ENCODE measurements around the gene NSUN5. TPM values are rescaled to one million over a fixed set of nuclear protein-coding genes. Genes with fewer than 3 reads are reported as not detected.

Gene NSUN5
- total and polyA plus RNA-seq, 9 of the 15 experiments (the other 6 are each of a cell fraction or from before 2014, with no cell fraction given) = 4.7 to 115 (median 43.0) TPM

DNA sequence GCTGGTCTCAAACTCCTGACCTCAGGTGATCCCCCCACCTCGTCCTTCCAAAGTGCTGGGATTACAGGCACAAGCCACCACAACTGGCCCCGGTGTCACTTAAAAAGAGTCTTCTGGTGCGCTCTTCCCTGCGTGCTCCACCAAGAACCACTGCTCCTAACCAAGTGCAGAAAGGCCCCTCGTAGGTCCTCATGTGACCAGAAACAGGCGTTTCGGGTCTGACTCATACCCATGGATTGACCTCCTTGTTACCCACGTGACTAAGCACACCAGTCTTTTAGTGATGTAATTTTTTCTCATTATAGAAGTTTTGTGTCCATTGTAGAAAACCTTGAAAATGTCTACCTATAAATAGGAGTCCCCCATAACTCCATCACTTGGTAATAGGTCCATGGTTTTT is 33.3 kb upstream of the NSUN5 start (continued):
- TF ChIP-seq, protein P1, sequence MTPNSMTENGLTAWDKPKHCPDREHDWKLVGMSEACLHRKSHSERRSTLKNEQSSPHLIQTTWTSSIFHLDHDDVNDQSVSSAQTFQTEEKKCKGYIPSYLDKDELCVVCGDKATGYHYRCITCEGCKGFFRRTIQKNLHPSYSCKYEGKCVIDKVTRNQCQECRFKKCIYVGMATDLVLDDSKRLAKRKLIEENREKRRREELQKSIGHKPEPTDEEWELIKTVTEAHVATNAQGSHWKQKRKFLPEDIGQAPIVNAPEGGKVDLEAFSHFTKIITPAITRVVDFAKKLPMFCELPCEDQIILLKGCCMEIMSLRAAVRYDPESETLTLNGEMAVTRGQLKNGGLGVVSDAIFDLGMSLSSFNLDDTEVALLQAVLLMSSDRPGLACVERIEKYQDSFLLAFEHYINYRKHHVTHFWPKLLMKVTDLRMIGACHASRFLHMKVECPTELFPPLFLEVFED (CRISPR knock-in tag; conservative IDR thresholded peaks at IDR 0.05) = peak; percentile 81
- TF ChIP-seq NR2F6 (CRISPR knock-in tag; IDR thresholded peaks at IDR 0.05) = no peak
- TF ChIP-seq JUN (IDR thresholded peaks at IDR 0.05; ENCODE audit: borderline replicate concordance, low read depth, low read length) = peak; percentile 78; the same call in 1 of the 2 replicates
- no peak for TF ChIP-seq JUN (CRISPR knock-in tag; IDR thresholded peaks at IDR 0.05; ENCODE audit: borderline replicate concordance)
- TF ChIP-seq FOXJ3 (CRISPR knock-in tag; IDR thresholded peaks at IDR 0.05) = no peak
- peak; percentile 14; the same call in 1 of the 2 replicates for TF ChIP-seq OTX1 (CRISPR knock-in tag; IDR thresholded peaks at IDR 0.05)
- TF ChIP-seq NR2C2 (CRISPR knock-in tag; IDR thresholded peaks at IDR 0.05) = no peak
- TF ChIP-seq NR2C2 (tag; IDR thresholded peaks at IDR 0.05) = peak; percentile 73
- TF ChIP-seq L3MBTL2 (IDR thresholded peaks at IDR 0.05) = peak; percentile 86
- peak; percentile 75 for TF ChIP-seq BHLHE40 (IDR thresholded peaks at IDR 0.05; ENCODE audit: low read length)
- TF ChIP-seq DMBX1 (CRISPR knock-in tag; IDR thresholded peaks at IDR 0.05; ENCODE audit: borderline replicate concordance) = peak; percentile 40; the same call in 1 of the 2 replicates
- no peak for TF ChIP-seq HDAC3 (IDR thresholded peaks at IDR 0.05; ENCODE audit: borderline replicate concordance, partially characterized antibody)
- 0 out of 2 replicates have a peak, but pooled peaks have one; percentile 22 for TF ChIP-seq NFE2 (IDR thresholded peaks at IDR 0.05; ENCODE audit: low read depth)
- TF ChIP-seq JUNB (CRISPR knock-in tag; conservative IDR thresholded peaks at IDR 0.05) = peak; percentile 26; the same call in 1 of the 2 replicates
- TF ChIP-seq BMI1 (IDR thresholded peaks at IDR 0.05; ENCODE audit: low read length) = no peak

Measured in K562 (cell line).